SK-N-SH (cell line): ENCODE results near the gene NBPF3. TPM values are rescaled to one million over a fixed set of nuclear protein-coding genes. Genes with fewer than 3 reads are reported as not detected.

Experiments used
- CTCF ChIA-PET: fragments of 300-600, 350-600 bp; formaldehyde crosslinking; extraction: SDS; loops from one replicate; lab custom pipeline; 2021; lab: Yijun Ruan, JAX
- POLR2A ChIA-PET: fragments of 350-600 bp; sonication (Branson Sonifier 250); formaldehyde crosslinking; extraction: SDS; loops from one replicate; lab custom pipeline; 2020; ENCODE audit warnings: antibody characterized with exemption, inconsistent platforms; lab: Yijun Ruan, JAX
- DNase-seq: peaks from one replicate; pipeline ENCODE4 v3.0.0; 2012
- H2AFZ ChIP-seq: fragments of 200-600 bp; sonication (generic); 2 replicates; pipeline ENCODE4 v1.8.1; 2016; ENCODE audit warnings: antibody characterized with exemption, mild to moderate bottlenecking, low read depth
- H3F3A ChIP-seq: fragments of 200-600 bp; sonication (generic); replicated peaks from 2 replicates; pipeline ENCODE3; 2016; ENCODE audit warnings: antibody characterized with exemption, mild to moderate bottlenecking; ENCODE audit not compliant: insufficient read depth
- H3K27ac ChIP-seq, 2 experiments: fragments of 200-500 bp in 1 of 2; fragments of 200-600 bp in 1 of 2; sonication (Bioruptor generic) in 1 of 2; sonication (generic), shearing (Covaris generic) in 1 of 2; 2 replicates each; pipeline versions ENCODE4 v1.5.1 to v1.6.1; 2014 to 2016; ENCODE audit warnings: low read depth in 2 of 2, inconsistent platforms in 1 of 2, low read length in 1 of 2, mild to moderate bottlenecking in 1 of 2, mixed read lengths in 1 of 2
- H3K27me3 ChIP-seq: fragments of 200-600 bp; sonication (generic), shearing (Covaris generic); 2 replicates; pipeline ENCODE4 v1.6.1; 2016; ENCODE audit warnings: mixed run types; ENCODE audit not compliant: insufficient read depth
- H3K36me3 ChIP-seq, 2 experiments: fragments of 200-500 bp in 1 of 2; fragments of 200-600 bp in 1 of 2; sonication (Bioruptor generic) in 1 of 2; sonication (generic) in 1 of 2; replicated peaks in 1 of 2; 2 replicates each; pipeline versions ENCODE3 to v1.5.1; 2014 to 2016; ENCODE audit warnings: low read length in 1 of 2, mild to moderate bottlenecking in 1 of 2; ENCODE audit not compliant: insufficient read depth in 2 of 2, control insufficient read depth in 1 of 2
- H3K4me1 ChIP-seq, 2 experiments: fragments of 200-500 bp in 1 of 2; fragments of 200-600 bp in 1 of 2; sonication (Bioruptor generic) in 1 of 2; sonication (generic), shearing (Covaris generic) in 1 of 2; 2 replicates each; pipeline versions ENCODE4 v1.5.1 to v1.6.1; 2014 to 2016; ENCODE audit warnings: low read depth in 1 of 2, low read length in 1 of 2, mixed run types in 1 of 2; ENCODE audit not compliant: insufficient read depth in 2 of 2, control insufficient read depth in 1 of 2
- H3K4me2 ChIP-seq: fragments of 200-600 bp; sonication (generic), shearing (Covaris generic); 2 replicates; pipeline ENCODE4 v1.6.1; 2017; ENCODE audit warnings: mixed run types
- H3K4me3 ChIP-seq, 2 experiments: fragments of 200-500 bp in 1 of 2; fragments of 200-600 bp in 1 of 2; sonication (Bioruptor generic) in 1 of 2; sonication (generic), shearing (Covaris generic) in 1 of 2; 2 replicates each; pipeline versions ENCODE4 v1.5.1 to v1.8.1; 2014 to 2016; ENCODE audit warnings: low read depth in 2 of 2, inconsistent platforms in 1 of 2, low read length in 1 of 2, mild to moderate bottlenecking in 1 of 2, mixed read lengths in 1 of 2, moderate library complexity in 1 of 2
- H3K79me2 ChIP-seq: fragments of 200-600 bp; sonication (generic); 2 replicates; pipeline ENCODE4 v1.8.1; 2017; ENCODE audit warnings: mild to moderate bottlenecking; ENCODE audit not compliant: insufficient read depth
- H3K9ac ChIP-seq: fragments of 200-600 bp; sonication (generic); 2 replicates; pipeline ENCODE4 v1.6.1; 2017; ENCODE audit warnings: mixed run types
- H3K9me2 ChIP-seq: fragments of 200-600 bp; sonication (generic); 2 replicates; pipeline ENCODE4 v1.6.1; 2017; ENCODE audit warnings: mixed run types
- H3K9me3 ChIP-seq: fragments of 200-600 bp; sonication (generic); 2 replicates; pipeline ENCODE4 v1.6.1; 2017; ENCODE audit warnings: mixed run types, mild to moderate bottlenecking, moderate library complexity
- H4K20me1 ChIP-seq: fragments of 200-600 bp; sonication (generic); 2 replicates; pipeline ENCODE4 v1.6.1; 2017; ENCODE audit warnings: mild to moderate bottlenecking, mixed run types; ENCODE audit not compliant: insufficient read depth
- CTCF ChIP-seq: fragments of 200-600 bp; sonication (generic); IDR thresholded peaks from 2 replicates; pipeline ENCODE4 v1.6.1; 2017; ENCODE audit warnings: antibody characterized with exemption, mild to moderate bottlenecking, moderate library complexity
- EZH2phosphoT487 ChIP-seq: fragments of 200-600 bp; sonication (generic); IDR thresholded peaks from 2 replicates; pipeline ENCODE4 v1.6.1; 2017; ENCODE audit warnings: low read depth, mixed run types, mild to moderate bottlenecking, antibody characterized with exemption, moderate library complexity, borderline replicate concordance
- FOSL2 ChIP-seq: IDR thresholded peaks from 2 replicates; pipeline ENCODE4 v1.4.0; 2012; ENCODE audit warnings: low read depth, mild to moderate bottlenecking, moderate library complexity, borderline replicate concordance
- GABPA ChIP-seq: IDR thresholded peaks from 2 replicates; pipeline ENCODE4 v1.4.0; 2012; ENCODE audit warnings: low read depth, mild to moderate bottlenecking
- IRF3 ChIP-seq: fragments of 150-350 bp; IDR thresholded peaks from 2 replicates; pipeline ENCODE4 v1.6.1; 2016; ENCODE audit warnings: mild to moderate bottlenecking, low read depth, low read length
- JUND ChIP-seq: IDR thresholded peaks from 2 replicates; pipeline ENCODE4 v1.4.0; 2012
- MXI1 ChIP-seq: IDR thresholded peaks from 2 replicates; pipeline ENCODE4 v1.6.1; 2012; ENCODE audit warnings: mild to moderate bottlenecking, low read depth, low read length, improper control_type of control experiment
- NFIC ChIP-seq: IDR thresholded peaks from 2 replicates; pipeline ENCODE4 v1.4.0; 2012; ENCODE audit warnings: borderline replicate concordance
- NRF1 ChIP-seq: IDR thresholded peaks from 2 replicates; pipeline ENCODE4 v1.6.1; 2012; ENCODE audit warnings: low read depth, mild to moderate bottlenecking, low read length
- RFX5 ChIP-seq: IDR thresholded peaks from 2 replicates; pipeline ENCODE4 v1.6.1; 2012; ENCODE audit warnings: mild to moderate bottlenecking, improper control_type of control experiment, low read length
- RXRA ChIP-seq: IDR thresholded peaks from 2 replicates; pipeline ENCODE4 v1.4.0; 2012; ENCODE audit warnings: low read depth, mild to moderate bottlenecking, borderline replicate concordance
- SMC3 ChIP-seq: IDR thresholded peaks from 2 replicates; pipeline ENCODE4 v1.6.1; 2012; ENCODE audit warnings: low read depth, low read length, improper control_type of control experiment
- TEAD4 ChIP-seq: IDR thresholded peaks from 2 replicates; pipeline ENCODE4 v1.4.0; 2012; ENCODE audit warnings: mild to moderate bottlenecking, borderline replicate concordance; ENCODE audit not compliant: insufficient read depth
- YY1 ChIP-seq: IDR thresholded peaks from 2 replicates; pipeline ENCODE4 v1.4.0; 2012; ENCODE audit warnings: low read depth, mild to moderate bottlenecking
- ZBTB33 ChIP-seq: IDR thresholded peaks from 2 replicates; pipeline ENCODE4 v1.4.0; 2012; ENCODE audit warnings: low read depth, borderline replicate concordance
- WGBS: methylation state at CpG from one replicate; pipeline ENCODE4 v1.1.6; 2017; ENCODE audit warnings: low lambda C conversion rate; 5-methylcytosine and 5-hydroxymethylcytosine counted together
- polyA plus RNA-seq, 3 experiments: library from polyadenylated mRNA; depleted of rRNA; stranded (reverse); fragments of >200 nt; gene quantifications; 2 replicates each; pipeline ENCODE4 v1.2.3, GENCODE V29; 2012

NBPF3 gene
- polyA plus RNA-seq, 1 of the 3 experiments (the other 2 are of a cell fraction), result 6.4 TPM

- H3K27ac ChIP-seq, result no peak overlapping the region
Measured at GRCh38 chr1:21491488-21492355, 51.8 kb downstream of the NBPF3 start.

More at GRCh38 chr1:21491488-21492355, 51.8 kb downstream of the NBPF3 start:
- CTCF ChIA-PET, result interaction anchor here (0.7 to 2.2 kb wide), 9 partner anchors 8 to 533 kb away, joined by 3 to 12 read pairs (median 3); no protein-coding TSS in a partner anchor
- Histone ChIP-seq H3K9ac (no peak overlapping the region), H3K36me3 (no peaks in the 10 kb centered on the region), H3K4me3 (no peak overlapping the region), H3K4me2 (no peak overlapping the region), H4K20me1 (no peaks in the 10 kb centered on the region), H3K9me2 (no peaks in the 10 kb centered on the region), H3F3A (no peaks in the 10 kb centered on the region), H3K9me3 (no peaks in the 10 kb centered on the region), H3K79me2 (no peaks in the 10 kb centered on the region), H2AFZ (no peak overlapping the region), H3K4me1 (no peaks in the 10 kb centered on the region), H3K27me3 (no peaks in the 10 kb centered on the region; the same call in 1 of the 2 replicates)
- 46% methylated on average over 7 of the region's 8 CpGs for WGBS
- POLR2A ChIA-PET, result interaction anchor here (0.6 kb wide), 1 partner anchor 12 kb away, joined by 3 read pairs; no protein-coding TSS in a partner anchor
- TF ChIP-seq RXRA (no peak), EZH2phosphoT487 (no peak), TEAD4 (no peak), JUND (no peak), CTCF (no peak), YY1 (no peak), FOSL2 (no peak), GABPA (no peak), IRF3 (no peak), NRF1 (no peak), NFIC (no peak), SMC3 (no peak), ZBTB33 (no peak), MXI1 (no peak), RFX5 (no peak)
- no peak for DNase-seq
